ENCODE results near the gene APOC3. TPM values are rescaled to one million over a fixed set of nuclear protein-coding genes. Genes with fewer than 3 reads are reported as not detected.

APOC3 gene
- not detected in 2 replicates for total RNA-seq

GRCh38 chr11:116829525-116830183 is at the start of gene APOC3:
Gene APOC3, plus strand, starts transcription at chr11:116829907. Its CDS starts 676 bp downstream, at chr11:116830583.

GRCh38 chr11:116787786-116788486 is 41.8 kb upstream of the APOC3 start, which contains the start of gene ZPR1:
Gene ZPR1, minus strand, starts transcription at chr11:116788023. Its CDS starts 33 bp downstream, at chr11:116787990.

GRCh38 chr11:116791813-116792143 is 37.9 kb upstream of the APOC3 start, which contains the start of gene APOA5:
Gene APOA5, minus strand, starts transcription at chr11:116791879. Its CDS starts 19 bp downstream, at chr11:116791860.

GRCh38 chr11:116823031-116823843 is 6.5 kb upstream of the APOC3 start, which contains the start of gene APOA4:
Gene APOA4, minus strand, starts transcription at chr11:116823304. Its CDS starts 113 bp downstream, at chr11:116823191.

GRCh38 chr11:116837231-116838091 is 7.8 kb downstream of the APOC3 start, which contains the start of gene APOA1:
Gene APOA1, minus strand, starts transcription at chr11:116837622. Its CDS starts 235 bp downstream, at chr11:116837387.

Other genes starting within 250 kb of the APOC3 start
- gene BUD13, start 56.9 kb upstream of the APOC3 start, total RNA-seq: 19.3 and 21.4 TPM in 2 replicates
- gene ZPR1, start 41.9 kb upstream of the APOC3 start, total RNA-seq: 34.9 and 41.8 TPM in 2 replicates
- gene APOA5, start 38.0 kb upstream of the APOC3 start, total RNA-seq: not detected in 2 replicates
- gene APOA4, start 6.6 kb upstream of the APOC3 start, total RNA-seq: not detected in 2 replicates
- not detected in 2 replicates for gene APOA1, start 7.7 kb downstream of the APOC3 start, total RNA-seq

Measured in vein endothelial cell (primary cell).